HG03095 (cell line): ENCODE data around the gene NPEPPS.
"Not testable (repeated sequence)": the region's sequence is repeated elsewhere in the genome, so short reads cannot be mapped to it uniquely, and the experiment has no call there.

Source experiments
- ATAC-seq: cut with Tn5 transposase; IDR thresholded peaks from one replicate; pipeline ENCODE4 v1.9.1; 2021; ENCODE audit warnings: moderate library complexity; ENCODE audit not compliant: unreplicated experiment

The NPEPPS gene

DNA sequence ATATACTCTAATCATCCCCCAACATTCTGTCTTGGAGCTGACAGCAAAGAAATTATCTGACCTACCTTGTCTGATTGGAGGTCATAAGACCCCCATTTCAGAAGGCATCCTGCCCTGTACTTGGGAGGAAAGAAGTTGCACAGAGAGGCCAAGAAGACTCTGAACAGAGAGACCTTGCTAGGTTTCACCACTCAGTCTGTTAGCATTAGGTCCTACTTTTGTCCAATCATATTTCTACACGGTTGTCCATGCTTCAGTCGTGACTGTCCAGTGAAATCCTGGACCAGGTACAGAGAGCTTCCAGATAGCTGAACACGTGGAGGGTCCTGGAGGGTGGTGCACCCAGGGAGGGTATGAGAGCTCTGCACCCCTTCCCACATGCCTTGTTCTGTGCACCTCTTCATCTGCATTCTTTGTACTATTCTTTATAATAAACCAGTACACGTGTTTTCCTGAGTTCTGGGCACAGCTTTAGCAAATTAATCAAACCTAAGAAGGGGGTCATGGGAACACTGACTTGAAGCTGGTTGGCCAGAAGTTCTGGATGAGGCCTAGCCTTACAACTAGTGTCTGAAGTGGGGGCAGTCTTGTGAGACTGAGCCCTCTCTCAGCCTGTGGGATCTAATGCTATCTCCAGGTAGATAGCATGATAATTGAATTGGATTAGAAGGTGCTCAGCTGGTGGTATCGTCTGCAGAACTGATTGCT lies 30.9 kb downstream of the NPEPPS start:
- ATAC-seq = not testable (repeated sequence)

GRCh38 chr17:47562406-47562705 lies 31.4 kb downstream of the NPEPPS start:
- ATAC-seq = not testable (repeated sequence)

DNA sequence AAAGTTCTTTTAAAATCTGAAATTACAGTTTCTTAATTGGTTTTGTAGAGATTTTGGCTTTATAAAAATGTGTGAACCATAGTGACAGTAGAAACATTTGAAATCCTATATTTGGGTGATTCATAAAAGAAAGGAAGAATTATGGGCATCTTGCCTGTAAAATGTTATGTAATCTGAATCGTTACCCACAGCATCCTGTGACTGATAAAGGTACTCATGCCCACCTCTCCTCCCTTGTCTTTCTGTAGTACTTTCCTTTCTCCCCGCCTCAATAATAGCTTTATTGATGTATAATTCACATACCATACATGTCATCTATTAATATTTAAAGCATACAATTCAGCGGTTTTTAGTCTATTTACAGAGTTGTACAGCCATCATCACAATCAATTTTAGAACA lies 36.4 kb downstream of the NPEPPS start:
- not testable (repeated sequence) for ATAC-seq

- ATAC-seq = not testable (repeated sequence)
Measured at GRCh38 chr17:47572561-47572960, 41.7 kb downstream of the NPEPPS start.

GRCh38 chr17:47582416-47582815 lies 51.5 kb downstream of the NPEPPS start:
- not testable (repeated sequence) for ATAC-seq

DNA sequence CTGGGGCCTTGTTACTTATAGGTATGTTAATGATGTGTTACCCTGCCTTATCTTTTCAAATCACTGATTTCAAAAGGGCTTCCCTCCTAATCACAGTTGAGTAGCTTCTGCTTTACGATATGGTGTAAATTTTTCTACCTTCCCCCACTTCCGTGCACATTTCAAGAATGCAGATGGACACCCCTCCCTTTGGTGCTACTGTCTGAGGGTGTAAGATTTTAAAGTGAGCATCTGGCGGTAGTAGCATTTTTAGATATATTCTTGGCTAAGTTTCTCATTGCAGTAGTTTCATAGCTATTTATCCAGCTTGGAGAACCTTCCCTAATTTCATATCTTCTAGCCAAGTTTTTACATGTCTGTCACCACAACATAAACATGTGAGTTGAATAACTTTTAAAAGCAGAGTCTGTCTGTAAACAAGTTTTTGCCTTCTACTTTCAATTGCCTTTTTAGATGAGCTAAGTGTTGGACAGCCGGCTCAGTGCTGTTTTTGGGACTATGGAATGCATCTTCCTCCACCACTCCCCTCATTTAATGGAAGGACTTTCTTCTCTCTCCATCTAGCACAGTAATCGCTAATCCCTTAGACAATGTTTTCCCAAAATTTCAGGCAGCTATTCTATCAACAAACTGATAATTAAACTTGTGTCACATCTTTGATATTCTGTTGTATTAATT lies 55.6 kb downstream of the NPEPPS start:
- not testable (repeated sequence) for ATAC-seq

DNA sequence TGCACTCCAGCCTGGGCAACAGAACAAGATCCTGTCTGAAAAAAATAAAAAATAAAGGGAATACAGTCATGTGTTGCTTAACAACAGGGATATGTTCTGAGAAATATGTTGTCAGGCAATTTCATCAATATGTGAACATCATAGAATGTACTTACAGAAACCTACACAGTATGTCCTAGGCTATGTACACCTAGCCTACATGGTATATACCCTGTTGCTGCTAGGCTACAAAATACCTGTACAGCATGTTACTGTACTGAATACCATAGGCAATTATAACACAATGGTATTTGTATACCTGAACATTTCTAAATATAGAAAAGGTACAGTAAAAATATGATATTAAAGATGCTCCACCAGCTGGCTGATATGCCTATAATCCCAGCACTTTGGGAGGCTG lies 62.6 kb downstream of the NPEPPS start:
- ATAC-seq = not testable (repeated sequence)

GRCh38 chr17:47603830-47604597 lies 73.1 kb downstream of the NPEPPS start:
- no peak for ATAC-seq

- ATAC-seq = no peak
Measured at GRCh38 chr17:47604598-47604927, 73.7 kb downstream of the NPEPPS start.

DNA sequence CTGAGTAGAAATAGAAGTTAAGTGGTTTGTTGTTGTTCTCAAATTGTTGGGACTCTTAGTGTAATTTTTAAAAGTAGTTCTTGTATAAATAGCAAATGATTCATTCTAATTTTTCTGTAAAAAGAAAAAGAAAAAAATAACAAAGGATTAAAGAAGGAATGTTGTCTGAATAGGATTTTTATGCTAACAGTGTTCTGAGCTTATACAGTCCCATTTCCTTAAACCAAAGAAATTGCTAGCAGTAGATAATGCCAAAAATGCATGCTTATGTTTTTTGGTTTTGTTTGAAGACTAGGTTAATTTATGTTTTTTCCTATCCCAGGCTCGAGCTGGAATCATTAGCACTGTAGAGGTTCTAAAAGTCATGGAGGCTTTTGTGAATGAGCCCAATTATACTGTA lies 74.1 kb downstream of the NPEPPS start:
- ATAC-seq = no peak

GRCh38 chr17:47607481-47607880 lies 76.6 kb downstream of the NPEPPS start:
- no peak for ATAC-seq

GRCh38 chr17:47611372-47612350 lies 80.8 kb downstream of the NPEPPS start:
- no peak for ATAC-seq

GRCh38 chr17:47615766-47616424 lies 85.0 kb downstream of the NPEPPS start:
- ATAC-seq = no peak

- ATAC-seq = no peak
Measured at GRCh38 chr17:47618410-47618809, 87.5 kb downstream of the NPEPPS start.

GRCh38 chr17:47620503-47621245 lies 89.8 kb downstream of the NPEPPS start:
- ATAC-seq = no peak

DNA sequence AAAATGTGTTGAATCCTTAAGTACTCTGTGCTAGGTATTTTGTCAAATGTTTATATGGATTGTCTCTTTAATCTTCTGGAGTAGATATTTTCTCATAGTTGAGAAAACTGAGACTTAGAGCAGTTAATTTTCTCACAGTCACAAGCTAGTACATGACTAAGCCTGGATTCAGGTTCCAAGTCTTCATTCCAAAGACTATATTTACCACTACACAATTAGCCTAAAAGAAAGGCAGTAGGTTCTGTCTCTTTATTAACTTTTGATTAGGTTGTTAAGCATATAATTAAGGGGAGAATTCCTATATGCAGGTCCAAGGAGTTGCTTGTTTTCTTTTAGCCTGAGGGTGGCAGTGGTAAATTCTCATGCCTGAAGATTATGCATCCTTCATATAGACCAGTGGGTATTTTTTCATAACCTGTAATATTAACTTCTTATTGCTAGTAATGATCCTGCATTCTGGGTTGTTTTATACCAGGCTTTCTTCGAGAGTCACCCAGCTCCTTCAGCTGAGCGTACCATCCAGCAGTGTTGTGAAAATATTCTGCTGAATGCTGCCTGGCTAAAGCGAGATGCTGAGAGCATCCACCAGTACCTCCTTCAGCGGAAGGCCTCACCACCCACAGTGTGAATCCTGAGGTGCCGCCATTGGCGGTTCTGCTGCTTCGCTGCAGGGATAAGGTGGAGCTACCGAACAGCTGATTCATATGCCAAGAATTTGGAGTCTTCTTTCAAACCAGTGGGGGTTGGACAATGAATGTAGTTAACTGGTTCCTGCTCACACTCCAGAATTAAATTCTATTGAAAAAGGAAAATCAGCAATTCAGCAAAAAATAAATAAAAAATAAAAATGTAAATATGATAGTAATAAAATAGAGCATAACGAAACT lies 90.6 kb downstream of the NPEPPS start:
- ATAC-seq = no peak

- ATAC-seq = no peak
Measured at GRCh38 chr17:47622180-47622549, 91.3 kb downstream of the NPEPPS start.

DNA sequence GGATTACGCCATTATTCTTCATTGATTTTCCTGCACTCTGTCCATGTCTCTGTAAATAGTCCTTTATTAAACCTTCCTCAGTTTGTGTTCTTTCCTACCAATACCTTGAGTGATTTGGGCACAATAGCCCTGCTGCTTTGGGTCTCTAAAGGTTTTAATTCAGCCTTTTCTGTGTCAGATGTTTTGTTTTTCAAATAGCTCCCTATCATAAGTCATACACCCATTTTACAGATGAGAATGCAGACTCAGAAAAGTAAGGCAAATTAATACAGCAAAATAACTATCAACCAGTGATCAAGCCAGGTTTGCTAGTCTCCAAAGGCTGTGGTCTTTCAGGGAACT lies 93.8 kb downstream of the NPEPPS start:
- ATAC-seq = no peak

DNA sequence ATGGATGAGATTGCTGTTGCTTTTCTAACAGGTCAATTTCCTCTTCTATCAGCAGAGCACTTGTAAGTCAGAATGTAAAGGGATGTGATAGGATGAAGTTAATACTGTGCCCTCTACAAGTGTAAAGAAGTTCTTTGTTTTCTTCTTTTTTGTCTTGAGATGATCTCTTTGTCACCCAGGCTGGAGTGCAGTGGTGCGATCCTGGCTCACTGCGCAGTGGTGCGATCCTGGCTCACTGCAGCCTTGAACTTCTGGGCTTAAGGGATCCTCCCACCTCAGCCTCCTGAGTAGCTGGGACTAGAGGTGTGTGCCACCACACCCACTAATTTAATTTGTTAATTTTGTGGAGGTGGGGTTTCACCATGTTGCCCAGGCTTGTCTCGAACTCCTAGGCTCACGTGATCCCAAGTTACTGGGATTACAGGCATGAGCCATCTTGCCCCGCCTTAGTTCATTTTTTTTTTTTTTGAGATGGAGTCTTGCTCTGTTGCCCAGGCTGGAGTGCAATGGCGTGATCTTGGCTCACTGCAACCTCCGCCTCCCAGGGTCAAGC lies 97.2 kb downstream of the NPEPPS start:
- no peak for ATAC-seq
